GM12865 (cell line): Measurements from ENCODE around the gene ENTPD6.
"Not testable (repeated sequence)": the region's sequence is repeated elsewhere in the genome, so short reads cannot be mapped to it uniquely, and the experiment has no call there.

Experiments
- DNase-seq: peaks from one replicate; pipeline ENCODE4 v3.0.0; 2010; ENCODE audit warnings: low read depth
- H3K4me3 ChIP-seq: 2 replicates; pipeline ENCODE4 v1.5.1; 2011; ENCODE audit warnings: mild to moderate bottlenecking, low read depth, low read length, control low read depth
- TF ChIP-seq, protein P1 (sequence below): IDR thresholded peaks from 2 replicates; pipeline ENCODE4 v1.5.1; 2011; ENCODE audit warnings: low read length, control low read depth, low read depth, inconsistent platforms; ENCODE audit not compliant: insufficient read depth; ENCODE audit errors: missing control alignments

ENTPD6 gene

DNA sequence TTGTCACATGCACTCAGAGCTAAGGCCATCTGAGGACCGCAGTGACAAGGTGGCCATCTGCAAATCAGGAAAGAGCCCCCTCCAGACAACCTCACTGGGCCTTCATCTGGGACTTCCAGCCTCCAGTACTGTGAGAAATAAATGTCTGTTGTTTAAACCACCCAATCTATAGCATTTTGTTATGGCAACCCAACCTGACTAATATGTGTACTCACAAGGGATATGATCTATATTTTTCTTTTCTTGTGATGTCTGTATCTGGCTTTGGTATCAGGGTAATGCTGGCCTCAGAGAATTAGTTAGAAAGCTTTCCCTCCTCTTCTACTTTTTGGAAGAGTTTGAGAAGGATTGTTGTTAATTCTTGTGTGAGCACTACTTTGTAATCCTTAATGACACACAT is 37.5 kb upstream of the ENTPD6 start:
- H3K4me3 ChIP-seq: no peak overlapping the region
- DNase-seq: no peak
- TF ChIP-seq, protein P1, sequence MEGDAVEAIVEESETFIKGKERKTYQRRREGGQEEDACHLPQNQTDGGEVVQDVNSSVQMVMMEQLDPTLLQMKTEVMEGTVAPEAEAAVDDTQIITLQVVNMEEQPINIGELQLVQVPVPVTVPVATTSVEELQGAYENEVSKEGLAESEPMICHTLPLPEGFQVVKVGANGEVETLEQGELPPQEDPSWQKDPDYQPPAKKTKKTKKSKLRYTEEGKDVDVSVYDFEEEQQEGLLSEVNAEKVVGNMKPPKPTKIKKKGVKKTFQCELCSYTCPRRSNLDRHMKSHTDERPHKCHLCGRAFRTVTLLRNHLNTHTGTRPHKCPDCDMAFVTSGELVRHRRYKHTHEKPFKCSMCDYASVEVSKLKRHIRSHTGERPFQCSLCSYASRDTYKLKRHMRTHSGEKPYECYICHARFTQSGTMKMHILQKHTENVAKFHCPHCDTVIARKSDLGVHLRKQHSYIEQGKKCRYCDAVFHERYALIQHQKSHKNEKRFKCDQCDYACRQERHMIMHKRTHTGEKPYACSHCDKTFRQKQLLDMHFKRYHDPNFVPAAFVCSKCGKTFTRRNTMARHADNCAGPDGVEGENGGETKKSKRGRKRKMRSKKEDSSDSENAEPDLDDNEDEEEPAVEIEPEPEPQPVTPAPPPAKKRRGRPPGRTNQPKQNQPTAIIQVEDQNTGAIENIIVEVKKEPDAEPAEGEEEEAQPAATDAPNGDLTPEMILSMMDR: no peak

DNA sequence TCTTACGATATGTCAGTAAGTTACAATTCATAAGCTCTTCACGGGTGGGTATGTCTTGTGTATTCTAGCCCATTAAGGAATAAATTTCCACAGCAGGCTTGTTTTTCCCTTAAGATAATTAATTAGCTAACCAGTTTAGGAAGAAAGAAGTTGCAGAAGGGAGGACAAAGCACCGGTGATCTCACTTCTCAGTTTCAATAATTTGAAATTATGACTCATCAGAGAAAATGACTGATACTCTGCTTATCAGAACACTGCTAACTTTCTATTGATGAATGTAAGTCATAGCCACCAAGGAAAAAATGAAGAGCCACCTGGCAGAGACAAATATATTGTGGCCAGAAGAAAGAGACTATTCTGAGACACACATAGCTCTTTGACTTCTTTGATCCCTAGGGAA is 35.0 kb upstream of the ENTPD6 start:
- TF ChIP-seq, protein P1: no peak
- peak; percentile 39 for DNase-seq
- H3K4me3 ChIP-seq: no peak overlapping the region

DNA sequence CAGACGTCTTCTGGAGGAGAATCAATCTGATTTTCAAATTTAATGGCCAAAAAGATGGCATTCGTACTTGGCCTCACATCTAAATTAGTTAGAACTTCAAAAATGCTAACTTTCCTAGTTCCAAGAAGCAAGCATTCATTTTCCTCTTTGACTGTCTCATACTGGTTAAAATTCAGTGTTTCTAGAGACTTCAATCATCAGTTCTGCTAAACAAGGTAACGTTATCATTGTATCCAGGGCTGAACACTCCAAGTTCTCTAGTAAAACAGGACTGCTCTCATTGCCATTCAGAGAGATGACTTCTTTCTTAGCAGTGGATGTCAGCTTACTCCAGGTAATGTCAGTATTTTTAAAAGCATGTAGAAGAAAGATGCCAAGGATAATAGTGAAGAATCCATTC is 34.6 kb upstream of the ENTPD6 start:
- no peak overlapping the region for H3K4me3 ChIP-seq
- TF ChIP-seq, protein P1: no peak
- no peak for DNase-seq

- H3K4me3 ChIP-seq: no peak overlapping the region
- TF ChIP-seq, protein P1: no peak
- no peak for DNase-seq
Observed at GRCh38 chr20:25165128-25165527, 30.4 kb upstream of the ENTPD6 start.

- H3K4me3 ChIP-seq, DNase-seq: not testable (repeated sequence)
Observed at GRCh38 chr20:25166105-25166782, 29.3 kb upstream of the ENTPD6 start.

- TF ChIP-seq, protein P1: no peak
- no peak for DNase-seq
- H3K4me3 ChIP-seq: no peak overlapping the region
Observed at GRCh38 chr20:25173321-25173720, 22.2 kb upstream of the ENTPD6 start.

DNA sequence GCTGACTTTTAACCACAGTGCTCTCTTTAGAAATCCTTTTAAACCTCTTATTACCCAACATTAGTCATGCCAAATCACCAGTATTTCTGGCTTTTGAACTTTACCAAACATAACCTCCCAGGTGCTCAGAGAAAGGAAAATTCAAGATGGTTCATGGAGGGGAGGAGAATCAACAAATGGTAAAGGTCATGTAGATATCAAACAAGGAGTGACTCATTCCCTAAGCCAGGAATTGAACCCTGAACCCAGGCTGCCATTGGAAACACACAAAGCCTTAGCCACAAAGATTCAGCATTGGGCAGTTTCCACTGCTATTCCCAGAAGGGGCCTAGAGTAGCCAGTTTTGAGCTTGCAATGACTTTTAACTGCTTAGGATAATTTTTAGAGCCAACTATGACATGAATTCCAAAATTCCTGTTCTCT is 21.6 kb upstream of the ENTPD6 start:
- no peak for DNase-seq
- no peak overlapping the region for H3K4me3 ChIP-seq
- TF ChIP-seq, protein P1: no peak
